ENCODE results near the gene GABRB1.

Gene GABRB1

DNA sequence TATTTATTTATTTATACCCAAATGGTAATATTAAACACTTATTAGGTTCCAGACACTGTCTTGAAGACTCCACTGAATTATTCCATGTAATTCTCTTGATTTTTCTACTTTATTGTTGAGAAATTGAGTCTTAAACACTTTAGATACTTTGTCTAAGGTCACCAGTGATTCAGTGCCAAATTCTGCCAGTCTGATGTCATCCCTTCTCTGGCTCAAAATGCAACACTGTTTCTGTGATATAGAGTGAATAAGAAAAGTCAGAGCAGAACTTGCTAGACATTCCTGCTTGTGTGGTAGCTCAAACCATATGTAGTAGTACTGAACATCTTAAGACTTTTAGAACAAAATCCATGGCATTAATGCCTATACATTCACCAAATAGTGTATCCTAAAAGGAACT lies 164.3 kb downstream of the GABRB1 start:
- H3K4me3 ChIP-seq (ENCODE audit: low read length): no peak overlapping the region
- no peak for TF ChIP-seq CTCF (conservative IDR thresholded peaks at IDR 0.05; ENCODE audit: low read length)
- no peak for DNase-seq (ENCODE audit: low read depth)

DNA sequence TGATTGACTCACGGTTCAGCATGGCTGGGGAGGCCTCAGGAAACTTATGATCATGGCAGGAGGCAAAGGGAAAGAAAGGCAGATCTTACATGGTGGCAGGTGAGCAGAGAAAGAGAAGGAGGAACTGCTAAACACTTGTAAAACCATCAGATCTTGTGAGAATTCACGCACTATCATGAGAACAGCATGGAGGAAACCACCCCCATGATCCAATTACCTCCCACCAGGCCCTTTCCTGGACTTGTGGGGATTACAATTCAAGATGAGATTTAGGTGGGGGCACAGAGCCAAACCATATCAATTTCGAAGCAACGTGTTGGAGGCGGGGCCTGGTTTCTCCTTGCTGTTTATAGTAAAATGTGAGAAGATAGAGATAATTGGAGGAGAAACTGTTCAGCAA lies 167.4 kb downstream of the GABRB1 start:
- DNase-seq (ENCODE audit: low read depth): no peak
- H3K4me3 ChIP-seq (ENCODE audit: low read length): no peak overlapping the region
- TF ChIP-seq CTCF (conservative IDR thresholded peaks at IDR 0.05; ENCODE audit: low read length): no peak

DNA sequence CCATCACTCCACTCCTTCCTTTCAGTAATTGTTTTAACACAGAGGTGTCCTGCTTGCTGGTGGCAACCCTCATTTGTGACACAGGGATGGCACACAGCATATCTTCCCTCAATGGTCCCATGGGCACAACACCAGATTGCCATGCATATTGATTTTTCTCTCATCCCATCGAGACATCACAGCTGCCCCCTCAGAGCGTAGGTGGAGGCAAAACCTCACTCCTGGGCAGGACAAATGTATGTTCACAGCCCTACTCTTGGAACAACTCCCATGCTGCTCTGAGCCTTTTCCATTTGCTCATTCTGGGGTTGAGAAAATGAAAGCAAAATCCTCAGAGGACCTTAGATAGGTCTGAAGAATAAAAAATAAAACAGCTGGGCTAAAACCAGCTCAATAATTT lies 172.2 kb downstream of the GABRB1 start:
- TF ChIP-seq CTCF (conservative IDR thresholded peaks at IDR 0.05; ENCODE audit: low read length): no peak
- no peak overlapping the region for H3K4me3 ChIP-seq (ENCODE audit: low read length)
- no peak for DNase-seq (ENCODE audit: low read depth)

- no peak for TF ChIP-seq CTCF (conservative IDR thresholded peaks at IDR 0.05; ENCODE audit: low read length)
- no peak for DNase-seq (ENCODE audit: low read depth)
- H3K4me3 ChIP-seq (ENCODE audit: low read length): no peak overlapping the region
Observed at GRCh38 chr4:47207555-47207954, 176.2 kb downstream of the GABRB1 start.

- no peak for TF ChIP-seq CTCF (conservative IDR thresholded peaks at IDR 0.05; ENCODE audit: low read length)
- no peak overlapping the region for H3K4me3 ChIP-seq (ENCODE audit: low read length)
- DNase-seq (ENCODE audit: low read depth): peak; percentile 42
Observed at GRCh38 chr4:47209833-47210232, 178.5 kb downstream of the GABRB1 start.

- no peak overlapping the region for H3K4me3 ChIP-seq (ENCODE audit: low read length)
- DNase-seq (ENCODE audit: low read depth): no peak
- no peak for TF ChIP-seq CTCF (conservative IDR thresholded peaks at IDR 0.05; ENCODE audit: low read length)
Observed at GRCh38 chr4:47210828-47211227, 179.5 kb downstream of the GABRB1 start.

GRCh38 chr4:47213106-47213505 lies 181.7 kb downstream of the GABRB1 start:
- TF ChIP-seq CTCF (conservative IDR thresholded peaks at IDR 0.05; ENCODE audit: low read length): no peak
- no peak overlapping the region for H3K4me3 ChIP-seq (ENCODE audit: low read length)
- no peak for DNase-seq (ENCODE audit: low read depth)
